LNCAP (cell line): ENCODE data around the gene BCAS3.
A peak's percentile ranks its signal among the peaks of the same experiment; 100 is the strongest.

Experiments
- CTCF ChIP-seq: fragments of 450-650 bp; IDR thresholded peaks from 2 replicates; pipeline ENCODE4 v1.5.1; 2017; ENCODE audit warnings: mild to moderate bottlenecking

The BCAS3 gene

GRCh38 chr17:61406971-61407911 lies 729.6 kb downstream of the BCAS3 start:
- TF ChIP-seq CTCF: no peak

- TF ChIP-seq CTCF: no peak
Observed at GRCh38 chr17:61408151-61409041, 730.7 kb downstream of the BCAS3 start.

GRCh38 chr17:61409301-61410112 lies 731.9 kb downstream of the BCAS3 start:
- TF ChIP-seq CTCF: peak; percentile 85

- peak; percentile 8; the same call in 1 of the 2 replicates for TF ChIP-seq CTCF
Observed at GRCh38 chr17:61410141-61411010, 732.7 kb downstream of the BCAS3 start.

GRCh38 chr17:61411011-61411260 lies 733.3 kb downstream of the BCAS3 start:
- no peak for TF ChIP-seq CTCF

GRCh38 chr17:61411261-61412142 lies 733.9 kb downstream of the BCAS3 start:
- no peak for TF ChIP-seq CTCF
